GM15510 (cell line): ENCODE results near the gene PAQR9.

ENCODE experiments used
- POLR2A ChIP-seq: IDR thresholded peaks from 3 replicates; pipeline ENCODE4 v1.6.1; 2011; ENCODE audit warnings: borderline replicate concordance; ENCODE audit not compliant: insufficient read length; ENCODE audit errors: extremely low read depth

PAQR9 gene

DNA sequence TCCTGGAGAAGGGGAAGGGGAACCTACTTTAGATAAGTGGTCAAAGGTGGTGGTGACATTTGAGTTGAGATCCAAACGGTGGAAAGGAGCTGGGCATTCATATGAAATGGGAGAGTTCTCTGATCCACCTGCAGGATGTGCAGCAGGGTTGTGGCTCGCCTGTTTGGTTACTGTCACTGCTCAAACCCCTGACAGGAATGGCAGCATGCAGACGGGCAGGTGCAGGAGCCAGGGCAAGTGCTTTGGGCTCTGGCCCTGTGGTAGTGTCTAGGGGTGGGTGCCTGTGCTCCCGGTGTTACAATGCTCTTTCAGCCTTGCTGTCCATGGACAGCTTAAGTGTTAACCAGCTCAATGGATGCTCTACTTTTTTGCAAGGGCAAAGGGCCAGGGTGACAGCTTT is 18.5 kb downstream of the PAQR9 start:
- no peak for TF ChIP-seq POLR2A

DNA sequence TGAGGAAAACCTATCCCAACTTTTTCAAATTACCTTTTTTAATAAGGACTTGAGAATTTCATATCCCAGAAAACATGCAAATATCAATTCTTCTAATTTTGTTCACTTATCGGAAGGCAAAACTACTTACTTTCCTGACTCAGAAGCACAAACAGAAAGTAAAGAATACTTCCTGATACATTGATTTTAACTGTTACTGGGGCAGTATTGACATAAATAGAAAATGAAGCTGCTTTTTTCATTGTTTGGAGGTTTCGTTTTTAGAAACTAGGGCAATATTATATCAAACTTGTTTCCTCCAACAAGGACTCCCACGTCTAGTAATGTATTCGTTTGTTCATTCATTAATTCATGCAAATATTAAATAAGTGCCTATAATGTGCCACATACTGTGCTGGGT is 19.1 kb downstream of the PAQR9 start:
- TF ChIP-seq POLR2A = no peak

DNA sequence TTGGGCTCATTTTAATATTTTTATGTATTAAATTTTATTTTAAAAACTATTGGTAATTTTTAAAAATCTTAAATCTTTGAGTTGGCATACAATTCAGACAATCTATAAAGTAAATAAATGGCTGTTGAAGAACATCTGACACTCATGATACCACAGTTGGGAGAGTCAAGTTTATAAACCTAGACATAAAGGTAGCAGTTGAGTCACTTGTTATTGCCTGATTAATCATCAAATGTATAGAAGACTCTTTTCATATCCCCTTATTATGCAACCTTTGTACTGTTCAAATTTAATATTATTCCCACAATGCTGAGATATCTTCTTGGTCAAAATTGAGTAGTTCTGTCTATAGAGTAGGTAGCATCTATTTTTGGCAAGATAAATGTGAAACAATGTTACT is 19.6 kb downstream of the PAQR9 start:
- TF ChIP-seq POLR2A = no peak

DNA sequence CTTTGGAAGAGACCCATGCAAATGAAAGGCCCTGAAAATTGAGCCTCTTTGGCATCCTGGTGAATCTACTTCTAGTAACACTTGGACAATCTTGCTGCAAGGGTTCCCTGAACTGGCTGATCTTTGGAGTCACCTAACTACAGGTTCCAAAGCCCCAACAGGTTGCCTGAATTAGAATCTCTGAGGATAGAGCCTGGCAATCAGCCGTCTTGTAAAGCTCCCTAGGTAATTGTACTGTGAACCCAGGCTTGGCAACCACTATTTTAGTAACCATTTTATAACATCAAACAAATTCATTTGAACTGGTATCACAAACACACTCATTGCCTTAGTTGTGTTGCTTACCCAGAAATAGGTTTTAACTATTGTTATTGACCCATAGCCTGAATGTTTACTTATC is 20.1 kb downstream of the PAQR9 start:
- no peak for TF ChIP-seq POLR2A

DNA sequence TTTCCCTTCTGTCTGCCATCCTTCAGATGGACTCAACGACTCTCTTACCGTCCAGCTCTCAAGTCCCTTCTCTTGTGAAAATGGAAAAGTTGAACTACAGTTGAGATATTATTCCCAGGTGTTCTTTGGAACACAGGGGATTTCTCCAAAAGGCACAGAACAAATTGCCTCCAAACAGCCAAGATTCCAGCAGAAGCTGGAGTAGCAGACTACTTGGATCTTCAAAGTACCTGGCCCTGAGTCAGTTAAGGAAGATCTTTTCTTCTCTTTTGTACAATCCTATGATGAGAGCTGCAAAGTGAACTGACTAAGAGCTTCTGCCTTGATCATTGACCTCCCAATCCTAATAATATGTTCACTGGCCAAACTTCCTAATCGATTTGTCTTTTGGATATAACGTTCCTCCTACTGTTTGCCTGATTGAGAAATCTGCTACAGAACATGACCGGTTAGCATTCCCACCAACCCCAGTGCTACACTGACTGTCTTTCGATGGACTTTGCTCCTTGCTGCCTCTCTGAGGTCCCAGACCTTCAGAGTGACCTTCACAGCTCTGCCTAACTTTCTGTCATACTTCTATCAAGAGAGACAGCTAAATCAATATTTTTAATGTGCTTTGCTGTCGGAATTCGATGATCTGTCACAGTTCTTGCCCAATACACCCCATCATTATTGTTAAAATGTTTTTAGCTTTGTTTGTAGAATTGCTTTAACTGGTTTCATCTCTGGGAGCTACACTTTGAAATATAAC is 21.9 kb downstream of the PAQR9 start:
- TF ChIP-seq POLR2A = no peak

DNA sequence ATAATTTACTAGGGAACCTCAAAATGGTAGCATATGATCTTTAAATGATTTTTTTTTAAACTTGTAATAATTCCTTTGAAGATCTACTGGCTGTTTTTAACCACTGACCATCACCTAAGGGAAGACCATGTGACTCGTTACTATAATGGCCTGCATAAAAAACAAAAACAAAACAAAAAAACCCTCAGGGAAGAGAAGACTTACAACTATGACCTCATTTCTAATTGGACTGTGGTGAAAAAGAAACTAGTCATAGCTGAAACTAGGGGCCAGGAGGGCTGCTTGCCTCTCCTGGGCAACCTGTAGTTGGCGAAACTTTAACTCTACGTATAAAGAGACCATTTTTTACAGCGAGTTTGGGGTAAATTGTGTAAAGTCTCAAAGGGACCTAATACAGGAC is 23.0 kb downstream of the PAQR9 start:
- TF ChIP-seq POLR2A = no peak

DNA sequence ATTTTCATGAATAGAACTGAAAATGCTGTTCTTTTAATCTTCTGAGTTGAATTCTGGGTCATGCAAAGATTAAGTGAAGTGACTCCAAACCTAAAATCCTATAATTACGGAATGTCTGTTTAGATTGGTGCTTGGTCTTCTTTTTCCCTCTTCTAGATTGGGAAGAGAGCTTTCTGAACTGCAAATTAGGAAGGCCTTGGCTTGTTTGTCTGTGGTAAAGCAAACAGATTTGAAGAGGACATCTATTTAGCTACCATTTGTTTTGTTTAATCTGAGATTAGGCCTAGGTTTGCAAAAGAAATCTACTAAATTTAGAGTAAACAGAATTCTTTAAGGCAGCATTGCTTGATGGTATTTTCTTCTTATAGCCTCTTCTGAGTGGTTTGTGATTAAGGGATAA is 23.5 kb downstream of the PAQR9 start:
- TF ChIP-seq POLR2A = no peak

DNA sequence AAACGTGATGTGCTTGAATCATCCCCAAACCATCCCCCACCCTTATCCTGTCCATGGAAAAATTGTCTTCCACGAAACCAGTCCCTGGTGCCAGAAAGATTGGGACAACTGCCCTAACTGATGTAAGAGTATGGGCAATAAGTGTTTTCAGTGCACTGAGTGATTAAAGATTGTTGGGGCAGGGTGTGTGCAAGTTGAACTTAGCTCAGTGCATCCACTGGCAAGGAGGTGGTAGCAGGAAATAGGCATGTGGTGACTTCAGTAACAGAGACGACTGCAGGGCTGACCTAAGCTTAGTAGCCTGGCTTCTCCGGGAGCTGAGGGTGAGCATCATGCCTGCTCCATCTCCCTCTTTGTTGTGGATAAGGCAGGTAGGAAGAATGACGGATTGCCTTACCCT is 27.5 kb downstream of the PAQR9 start:
- TF ChIP-seq POLR2A = no peak

DNA sequence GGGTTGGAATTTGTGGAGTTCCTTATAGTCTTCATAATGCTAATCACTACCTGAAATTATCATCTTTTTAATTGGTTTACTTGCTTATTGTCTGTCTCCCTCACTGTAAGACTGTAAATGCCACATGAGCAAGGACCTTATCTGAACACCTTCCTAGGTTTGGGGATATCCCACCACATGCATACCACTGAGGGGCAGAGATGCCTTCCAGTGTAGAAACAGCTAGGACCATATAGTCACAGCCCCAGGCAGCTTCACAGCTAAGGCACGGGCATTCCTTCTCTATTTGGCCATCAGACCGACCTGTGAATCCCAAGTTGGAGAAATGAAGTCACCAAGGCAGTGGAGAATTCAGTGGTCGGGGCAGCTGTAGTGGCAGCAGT is 28.6 kb downstream of the PAQR9 start:
- no peak for TF ChIP-seq POLR2A

DNA sequence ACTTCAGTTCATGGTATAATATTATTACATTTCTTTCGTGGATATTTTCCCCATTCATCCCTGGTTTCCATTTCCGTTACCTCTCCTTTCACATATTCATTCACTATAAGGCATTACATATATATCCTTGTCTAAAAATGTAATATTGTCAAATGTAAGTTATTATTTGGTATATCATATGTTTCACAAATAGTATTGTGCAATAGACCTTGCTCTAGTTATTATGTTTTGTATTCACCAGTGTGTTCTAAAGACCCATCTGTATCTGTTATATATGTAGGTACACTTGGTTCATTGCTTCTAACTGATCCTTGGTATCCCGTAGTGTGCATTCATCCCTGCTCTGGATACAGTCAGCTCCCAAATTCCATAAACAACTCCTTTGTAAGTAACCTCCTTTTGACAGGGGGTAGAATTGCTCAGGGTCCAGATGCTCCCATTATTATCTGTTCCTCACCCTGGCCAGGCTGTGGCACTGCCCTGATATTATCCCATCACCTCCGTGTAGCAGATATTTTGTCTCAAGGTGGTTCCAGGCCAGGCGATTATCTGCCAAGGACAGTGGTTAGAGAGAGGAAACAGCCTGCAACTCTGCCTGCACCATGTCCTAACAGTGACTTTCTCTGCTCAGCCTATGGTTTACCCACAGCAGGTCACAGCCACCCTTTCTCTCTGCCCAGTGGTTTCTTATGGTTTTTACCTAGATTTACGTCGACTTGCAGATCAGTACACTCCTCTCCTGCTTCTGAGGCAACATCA is 29.2 kb downstream of the PAQR9 start:
- TF ChIP-seq POLR2A = no peak

DNA sequence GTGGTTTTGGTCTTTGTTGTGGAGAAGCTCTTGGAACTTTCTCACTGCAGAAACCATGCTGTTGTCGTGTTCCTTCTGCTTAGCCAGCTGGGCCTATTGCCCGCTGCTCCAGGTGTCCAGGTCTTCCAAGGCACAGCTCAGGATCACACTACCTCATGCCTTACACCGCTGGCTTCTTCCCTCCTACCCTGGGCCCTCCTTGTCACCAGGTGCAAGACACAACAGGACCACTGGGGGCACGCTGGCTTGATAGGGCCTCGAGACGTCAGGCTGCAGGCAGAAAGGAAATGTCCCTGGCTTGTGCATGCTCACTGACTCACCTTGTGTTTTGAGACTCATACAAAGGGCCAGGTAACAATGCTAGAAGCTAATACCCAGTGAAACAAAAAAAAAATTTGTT is 32.3 kb downstream of the PAQR9 start:
- TF ChIP-seq POLR2A = no peak

DNA sequence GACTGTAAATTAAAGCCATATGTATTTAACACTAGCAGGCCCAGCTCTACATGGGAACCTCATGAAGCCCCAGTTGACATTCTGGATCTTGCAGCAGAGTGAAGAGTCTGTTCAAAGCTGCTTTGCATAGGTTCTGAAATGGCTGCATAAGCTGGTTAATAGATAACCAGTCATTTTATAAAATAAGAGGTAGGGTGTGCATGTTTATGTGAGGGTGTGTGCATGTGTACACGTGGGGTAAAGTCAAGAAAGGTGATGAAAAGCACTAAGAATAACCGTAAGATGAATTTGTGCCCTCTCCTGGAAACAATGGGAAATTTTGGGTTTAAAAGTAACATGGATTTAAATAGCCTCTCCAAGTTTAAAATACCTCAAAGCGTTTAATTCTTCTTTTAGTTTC is 33.0 kb downstream of the PAQR9 start:
- TF ChIP-seq POLR2A = no peak

DNA sequence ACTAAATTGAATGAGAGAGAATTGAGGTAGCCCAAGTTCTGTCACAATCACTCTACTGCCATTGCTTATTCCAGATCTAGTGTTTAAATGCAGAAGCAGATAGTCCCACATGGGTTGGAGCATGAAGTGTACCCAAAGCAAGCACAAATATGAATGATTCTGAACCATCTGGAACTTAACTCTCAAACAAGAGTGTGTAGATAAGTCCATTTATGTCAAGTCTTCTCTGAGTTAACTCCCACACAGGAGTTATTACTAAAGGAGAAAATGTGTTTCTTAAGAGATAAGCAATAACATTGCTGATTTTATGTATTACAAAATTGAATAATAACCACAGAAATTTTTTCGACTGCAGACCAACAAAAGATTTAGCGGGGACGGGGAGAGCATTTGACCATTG is 33.6 kb downstream of the PAQR9 start:
- TF ChIP-seq POLR2A = no peak

DNA sequence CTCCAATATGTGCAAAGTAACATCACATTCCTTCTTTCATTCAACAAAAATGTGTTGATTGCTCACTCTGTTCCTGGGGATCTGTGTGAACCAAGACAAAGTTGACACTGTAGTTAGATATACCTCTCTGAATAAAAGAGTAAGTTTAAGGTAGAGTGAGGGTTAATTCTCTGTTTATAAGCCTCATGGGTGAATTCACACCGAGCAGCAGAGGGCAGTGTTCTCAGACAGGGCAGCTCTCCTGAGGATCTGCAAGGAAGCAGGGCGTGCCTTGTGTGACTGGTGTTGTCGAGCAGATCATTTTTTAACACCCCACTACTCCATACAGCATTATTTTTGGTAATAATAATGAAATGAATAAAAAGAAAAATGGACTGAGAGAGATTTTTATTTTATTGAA is 34.4 kb downstream of the PAQR9 start:
- no peak for TF ChIP-seq POLR2A

DNA sequence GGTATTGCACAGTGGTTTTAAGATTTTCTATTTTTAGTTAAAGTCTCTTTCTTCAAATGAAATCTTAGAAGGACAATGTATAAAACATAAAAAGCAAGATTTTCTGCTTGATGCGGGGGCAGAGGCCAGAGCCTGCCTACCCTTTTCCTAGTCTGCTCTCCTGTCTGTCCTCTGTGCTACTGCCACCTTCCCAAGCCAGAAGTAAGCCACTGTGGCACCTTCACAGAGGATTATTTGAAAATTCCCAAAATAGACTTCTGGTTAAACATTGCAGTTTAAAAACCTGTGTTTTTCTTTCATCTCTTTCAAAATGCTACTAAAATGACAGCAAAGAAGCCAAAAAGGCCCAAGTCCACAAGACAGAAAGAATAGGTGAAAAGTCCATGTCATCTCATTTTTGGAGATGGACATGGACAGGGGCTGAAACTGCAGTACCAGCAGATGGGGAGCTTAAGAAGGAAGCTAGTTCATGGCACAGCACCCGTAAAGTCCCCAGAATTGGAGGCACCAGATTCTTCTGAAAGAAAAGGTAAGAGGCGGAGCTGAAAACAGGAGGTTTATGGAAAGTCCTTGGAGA is 37.0 kb downstream of the PAQR9 start:
- TF ChIP-seq POLR2A = no peak

DNA sequence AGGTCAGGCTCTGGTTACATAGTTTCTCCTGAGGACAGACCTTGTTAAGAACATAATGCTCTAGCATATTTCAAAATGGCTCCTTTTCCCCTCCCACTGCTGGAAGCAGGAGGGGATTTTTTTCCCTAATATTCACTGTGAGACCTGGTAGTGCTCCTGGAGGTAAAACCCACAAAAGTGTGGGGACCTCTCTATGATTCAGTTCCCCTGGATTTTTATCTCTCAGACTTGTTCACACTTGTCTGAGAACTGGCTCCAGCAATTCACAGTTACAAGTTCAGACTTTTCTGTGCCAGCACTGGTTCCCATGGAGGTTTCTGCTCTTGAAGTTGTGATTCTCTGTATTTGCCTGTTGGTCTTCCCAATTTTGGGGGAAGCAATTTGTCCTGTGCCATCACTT is 38.3 kb downstream of the PAQR9 start:
- no peak for TF ChIP-seq POLR2A
